GM12878 (cell line): ENCODE results near the gene GMDS. TPM values are rescaled to one million over a fixed set of nuclear protein-coding genes. Genes with fewer than 3 reads are reported as not detected.

Experiments
- ATAC-seq: fragments of 200-7000 bp; cut with Tn5 transposase; 3 replicates; pipeline ENCODE4 v1.9.1; 2020; ENCODE audit warnings: mild to moderate bottlenecking, moderate library complexity
- BruUV-seq: library from RNA; stranded (reverse); fragments of 400-500 nt; replicated peaks from 2 replicates; lab custom pipeline; 2021; lab: Mats Ljungman, UMichigan
- CTCF ChIA-PET: fragments of 300-600 bp; sonication (Branson Sonifier 250); formaldehyde crosslinking; extraction: SDS; loops from one replicate; lab custom pipeline; 2021; ENCODE audit warnings: inconsistent platforms; lab: Yijun Ruan, JAX
- POLR2A ChIA-PET: fragments of 350-600 bp; formaldehyde crosslinking; extraction: SDS; loops from one replicate; lab custom pipeline; 2021; ENCODE audit warnings: inconsistent platforms; lab: Charles Lee
- RAD21 ChIA-PET: fragments of 300-600 bp; sonication (Branson Sonifier 250); formaldehyde crosslinking; loops from one replicate; lab custom pipeline; 2023; ENCODE audit warnings: antibody characterized with exemption; ENCODE audit not compliant: unreplicated experiment; lab: Charles Lee
- SMC1A ChIA-PET: fragments of 300-600 bp; sonication (Branson Sonifier 250); formaldehyde crosslinking; loops from one replicate; lab custom pipeline; 2023; ENCODE audit not compliant: unreplicated experiment, uncharacterized antibody; lab: Charles Lee
- DNase-seq: peaks from one replicate; pipeline ENCODE4 v3.0.0-alpha.2; 2011; ENCODE audit warnings: low read depth, low spot score
- FAIRE-seq: peaks from 3 replicates; lab custom pipeline; 2011; peaks lifted over from hg19 to GRCh38; lab: Jason Lieb, UNC
- H2AFZ ChIP-seq: 2 replicates; pipeline ENCODE4 v1.6.0; 2011; ENCODE audit warnings: low read depth, low read length, control low read depth; ENCODE audit not compliant: control insufficient read depth
- H3K27ac ChIP-seq: 2 replicates; pipeline ENCODE4 v1.5.1; 2011; ENCODE audit warnings: control low read depth; ENCODE audit not compliant: control insufficient read depth, insufficient read depth
- H3K27me3 ChIP-seq, 2 experiments: replicated peaks in 1 of 2; 2 replicates each; pipeline versions ENCODE4 v1.6.0 to v1.6.1; 2011; ENCODE audit warnings: low read length in 1 of 2; ENCODE audit not compliant: control insufficient read depth in 2 of 2, insufficient read depth in 2 of 2
- H3K36me3 ChIP-seq, 2 experiments: 2 replicates each; pipeline ENCODE4 v1.5.1; 2011; ENCODE audit warnings: low read length in 1 of 2; ENCODE audit not compliant: control insufficient read depth in 2 of 2, insufficient read depth in 2 of 2
- H3K4me1 ChIP-seq: 2 replicates; pipeline ENCODE4 v1.6.1; 2011; ENCODE audit warnings: mild to moderate bottlenecking, low read length, moderate library complexity, mixed read lengths; ENCODE audit not compliant: control insufficient read depth, insufficient read depth
- H3K4me2 ChIP-seq: 2 replicates; pipeline ENCODE4 v1.6.0; 2011; ENCODE audit warnings: control low read depth; ENCODE audit not compliant: control insufficient read depth, insufficient read depth
- H3K4me3 ChIP-seq: fragments of 200-600 bp; sonication (generic); 2 replicates; pipeline ENCODE4 v1.5.1; 2016
- H3K79me2 ChIP-seq: 2 replicates; pipeline ENCODE4 v1.6.0; 2011; ENCODE audit warnings: low read length; ENCODE audit not compliant: control insufficient read depth, insufficient read depth
- H3K9ac ChIP-seq: 2 replicates; pipeline ENCODE4 v1.8.0; 2011; ENCODE audit warnings: low read length, control low read depth, mixed read lengths; ENCODE audit not compliant: control insufficient read depth, insufficient read depth
- H3K9me3 ChIP-seq: replicated peaks from 3 replicates; pipeline ENCODE4 v1.5.1; 2011; ENCODE audit warnings: mild to moderate bottlenecking, low read length; ENCODE audit not compliant: control insufficient read depth, insufficient read depth
- H4K20me1 ChIP-seq: 2 replicates; pipeline ENCODE4 v1.6.0; 2011; ENCODE audit not compliant: control insufficient read depth, insufficient read depth
- CHD1 ChIP-seq: IDR thresholded peaks from 2 replicates; pipeline ENCODE4 v1.6.1; 2012; ENCODE audit warnings: low read depth, low read length, improper control_type of control experiment
- JUND ChIP-seq: IDR thresholded peaks from 2 replicates; pipeline ENCODE4 v1.6.1; 2012; ENCODE audit warnings: low read depth, mild to moderate bottlenecking, low read length, improper control_type of control experiment, moderate library complexity
- MTA3 ChIP-seq: IDR thresholded peaks from 2 replicates; pipeline ENCODE4 v1.6.1; 2012; ENCODE audit warnings: low read length, inconsistent platforms, borderline replicate concordance
- MYB ChIP-seq: fragments of 150-350 bp; IDR thresholded peaks from 2 replicates; pipeline ENCODE4 v1.6.1; 2014; ENCODE audit warnings: mild to moderate bottlenecking, low read depth, low read length, borderline replicate concordance
- NBN ChIP-seq: fragments of 450-650 bp; IDR thresholded peaks from 2 replicates; pipeline ENCODE4 v1.6.1; 2016
- NFXL1 ChIP-seq: fragments of 450-650 bp; IDR thresholded peaks from 2 replicates; pipeline ENCODE4 v1.6.1; 2017; ENCODE audit warnings: antibody characterized with exemption, mild to moderate bottlenecking, borderline replicate concordance
- TCF7 ChIP-seq: IDR thresholded peaks from 2 replicates; pipeline ENCODE4 v1.6.1; 2014; ENCODE audit warnings: antibody characterized with exemption, borderline replicate concordance
- in situ Hi-C: fragments of 300-500 bp; cut with MboI; formaldehyde crosslinking; loops from 9 replicates; pipeline ENCODE4 v1.14.3; 2018; ENCODE audit warnings: mixed read lengths
- intact Hi-C: fragments of 100-400 bp; cut with micrococcal nuclease; formaldehyde crosslinking; loops from one replicate; pipeline ENCODE4 v1.14.2; 2022; ENCODE audit not compliant: unreplicated experiment
- polyA plus RNA-seq, 11 experiments: library from polyadenylated mRNA; depleted of rRNA in 4 of 11; unstranded in 6 of 11; stranded (reverse) in 5 of 11; fragments of >200 nt; fragmentation: Nextera tagmentation in 4 of 11; fragmentation: Illumina TruSeq in 1 of 11; extraction: Ambion mirVana in 4 of 11; extraction: Trizol in 1 of 11; gene quantifications; 1 replicate in 1 of 11; 2 replicates in 10 of 11; pipeline versions ENCODE4 v1.2.1 to v1.2.3, GENCODE V29; 2011 to 2016; ENCODE audit warnings: inconsistent platforms in 2 of 11, missing spikeins in 2 of 11, low read depth in 1 of 11
- total RNA-seq, 4 experiments: library from RNA; depleted of rRNA in 3 of 4; stranded (reverse); fragments of >200 nt in 3 of 4; fragmentation: Illumina TruSeq in 1 of 4; extraction: Trizol in 1 of 4; gene quantifications; 2 replicates each; pipeline versions ENCODE4 v1.2.1 to v1.2.3, GENCODE V29; 2013 to 2021
- TF ChIP-seq, protein P1 (sequence below): fragments of 450-650 bp; IDR thresholded peaks from 2 replicates; pipeline ENCODE4 v1.6.1; 2014; ENCODE audit warnings: mild to moderate bottlenecking
- TF ChIP-seq, protein P2 (sequence below): fragments of 450-650 bp; IDR thresholded peaks from 2 replicates; pipeline ENCODE4 v1.6.1; 2017; ENCODE audit warnings: mild to moderate bottlenecking, moderate library complexity

The GMDS gene
- total and polyA plus RNA-seq, 10 of the 15 experiments (the other 5 are each of a cell fraction or from before 2014, with no cell fraction given), result 0.61 to 53.8 (median 29.3) TPM

DNA sequence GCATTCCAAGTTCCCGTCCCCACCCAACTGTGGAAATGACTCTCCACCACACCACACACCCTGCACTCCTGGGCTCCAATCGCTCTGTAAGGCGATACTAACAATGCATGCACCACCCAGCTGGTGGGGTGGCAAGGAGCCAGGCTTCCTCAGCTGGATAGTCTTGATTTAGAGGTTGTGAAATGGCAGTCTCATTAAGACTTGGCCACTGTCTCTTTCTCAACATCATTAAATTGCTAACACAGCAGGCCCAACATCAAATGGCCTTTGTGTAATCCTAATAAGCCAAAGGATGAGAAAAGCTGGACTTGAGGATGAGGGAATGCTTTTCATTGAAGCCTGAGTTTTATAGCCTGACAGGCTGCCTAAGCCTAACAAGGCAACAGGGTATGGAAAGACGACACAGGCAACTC is 223.7 kb downstream of the GMDS start (continued):
- TF ChIP-seq, protein P1, sequence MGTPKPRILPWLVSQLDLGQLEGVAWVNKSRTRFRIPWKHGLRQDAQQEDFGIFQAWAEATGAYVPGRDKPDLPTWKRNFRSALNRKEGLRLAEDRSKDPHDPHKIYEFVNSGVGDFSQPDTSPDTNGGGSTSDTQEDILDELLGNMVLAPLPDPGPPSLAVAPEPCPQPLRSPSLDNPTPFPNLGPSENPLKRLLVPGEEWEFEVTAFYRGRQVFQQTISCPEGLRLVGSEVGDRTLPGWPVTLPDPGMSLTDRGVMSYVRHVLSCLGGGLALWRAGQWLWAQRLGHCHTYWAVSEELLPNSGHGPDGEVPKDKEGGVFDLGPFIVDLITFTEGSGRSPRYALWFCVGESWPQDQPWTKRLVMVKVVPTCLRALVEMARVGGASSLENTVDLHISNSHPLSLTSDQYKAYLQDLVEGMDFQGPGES, result no peak
- TF ChIP-seq CHD1 (no peak), TCF7 (no peak)
- TF ChIP-seq, protein P2, sequence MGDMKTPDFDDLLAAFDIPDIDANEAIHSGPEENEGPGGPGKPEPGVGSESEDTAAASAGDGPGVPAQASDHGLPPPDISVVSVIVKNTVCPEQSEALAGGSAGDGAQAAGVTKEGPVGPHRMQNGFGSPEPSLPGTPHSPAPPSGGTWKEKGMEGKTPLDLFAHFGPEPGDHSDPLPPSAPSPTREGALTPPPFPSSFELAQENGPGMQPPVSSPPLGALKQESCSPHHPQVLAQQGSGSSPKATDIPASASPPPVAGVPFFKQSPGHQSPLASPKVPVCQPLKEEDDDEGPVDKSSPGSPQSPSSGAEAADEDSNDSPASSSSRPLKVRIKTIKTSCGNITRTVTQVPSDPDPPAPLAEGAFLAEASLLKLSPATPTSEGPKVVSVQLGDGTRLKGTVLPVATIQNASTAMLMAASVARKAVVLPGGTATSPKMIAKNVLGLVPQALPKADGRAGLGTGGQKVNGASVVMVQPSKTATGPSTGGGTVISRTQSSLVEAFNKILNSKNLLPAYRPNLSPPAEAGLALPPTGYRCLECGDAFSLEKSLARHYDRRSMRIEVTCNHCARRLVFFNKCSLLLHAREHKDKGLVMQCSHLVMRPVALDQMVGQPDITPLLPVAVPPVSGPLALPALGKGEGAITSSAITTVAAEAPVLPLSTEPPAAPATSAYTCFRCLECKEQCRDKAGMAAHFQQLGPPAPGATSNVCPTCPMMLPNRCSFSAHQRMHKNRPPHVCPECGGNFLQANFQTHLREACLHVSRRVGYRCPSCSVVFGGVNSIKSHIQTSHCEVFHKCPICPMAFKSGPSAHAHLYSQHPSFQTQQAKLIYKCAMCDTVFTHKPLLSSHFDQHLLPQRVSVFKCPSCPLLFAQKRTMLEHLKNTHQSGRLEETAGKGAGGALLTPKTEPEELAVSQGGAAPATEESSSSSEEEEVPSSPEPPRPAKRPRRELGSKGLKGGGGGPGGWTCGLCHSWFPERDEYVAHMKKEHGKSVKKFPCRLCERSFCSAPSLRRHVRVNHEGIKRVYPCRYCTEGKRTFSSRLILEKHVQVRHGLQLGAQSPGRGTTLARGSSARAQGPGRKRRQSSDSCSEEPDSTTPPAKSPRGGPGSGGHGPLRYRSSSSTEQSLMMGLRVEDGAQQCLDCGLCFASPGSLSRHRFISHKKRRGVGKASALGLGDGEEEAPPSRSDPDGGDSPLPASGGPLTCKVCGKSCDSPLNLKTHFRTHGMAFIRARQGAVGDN, result no peak

DNA sequence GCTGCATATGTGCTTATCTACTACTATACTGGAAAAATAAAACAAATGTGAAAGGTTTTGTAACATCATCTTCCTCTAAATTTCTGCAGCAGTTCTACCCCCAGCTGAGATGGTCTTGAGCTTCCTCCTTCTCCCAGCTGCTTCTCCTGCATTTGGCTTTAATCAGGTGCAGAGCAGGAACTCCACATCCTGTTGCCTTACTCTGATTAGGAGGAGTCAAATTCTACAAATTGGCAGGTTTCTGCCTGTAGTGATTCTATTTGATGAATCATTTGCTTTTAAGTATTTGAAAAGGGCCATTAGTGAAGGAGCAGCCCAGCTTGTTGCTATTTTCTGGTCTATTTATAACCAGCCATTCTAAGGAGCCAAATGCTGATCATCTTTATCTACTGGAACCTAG is 224.5 kb downstream of the GMDS start:
- no TSS peak for BruUV-seq
- intact Hi-C loops (no loop called here), in situ Hi-C loops (no loop called here)
- no peak overlapping the region for H2AFZ ChIP-seq
- no peaks in the 10 kb centered on the region for H3K9me3 ChIP-seq
- H4K20me1 ChIP-seq, result no peaks in the 10 kb centered on the region
- ChIA-PET CTCF (no interaction called here), POLR2A (no interaction called here), RAD21 (no interaction called here), SMC1A (no interaction called here)
- H3K4me1 ChIP-seq, result no peaks in the 10 kb centered on the region
- H3K9ac ChIP-seq, result no peak overlapping the region
- no peaks in the 10 kb centered on the region for H3K36me3 ChIP-seq
- DNase-seq (no peak), ATAC-seq (no peak), FAIRE-seq (no peak)
- H3K27ac ChIP-seq, result no peak overlapping the region
- H3K4me2 ChIP-seq, result no peak overlapping the region
- no peak overlapping the region for H3K4me3 ChIP-seq
- H3K27me3 ChIP-seq, result no peaks in the 10 kb centered on the region
- H3K79me2 ChIP-seq, result no peaks in the 10 kb centered on the region
- TF ChIP-seq MYB (no peak), NFXL1 (no peak), MTA3 (no peak), JUND (no peak), NBN (no peak)
